HG03108 (cell line): Measurements from ENCODE around the gene ABHD17B.
A peak's percentile ranks its signal among the peaks of the same experiment; 100 is the strongest.
"Not testable (repeated sequence)": the region's sequence is repeated elsewhere in the genome, so short reads cannot be mapped to it uniquely, and the experiment has no call there.

ENCODE experiments used
- ATAC-seq: cut with Tn5 transposase; IDR thresholded peaks from one replicate; pipeline ENCODE4 v1.9.1; 2021; ENCODE audit warnings: moderate library complexity; ENCODE audit not compliant: unreplicated experiment

The ABHD17B gene

DNA sequence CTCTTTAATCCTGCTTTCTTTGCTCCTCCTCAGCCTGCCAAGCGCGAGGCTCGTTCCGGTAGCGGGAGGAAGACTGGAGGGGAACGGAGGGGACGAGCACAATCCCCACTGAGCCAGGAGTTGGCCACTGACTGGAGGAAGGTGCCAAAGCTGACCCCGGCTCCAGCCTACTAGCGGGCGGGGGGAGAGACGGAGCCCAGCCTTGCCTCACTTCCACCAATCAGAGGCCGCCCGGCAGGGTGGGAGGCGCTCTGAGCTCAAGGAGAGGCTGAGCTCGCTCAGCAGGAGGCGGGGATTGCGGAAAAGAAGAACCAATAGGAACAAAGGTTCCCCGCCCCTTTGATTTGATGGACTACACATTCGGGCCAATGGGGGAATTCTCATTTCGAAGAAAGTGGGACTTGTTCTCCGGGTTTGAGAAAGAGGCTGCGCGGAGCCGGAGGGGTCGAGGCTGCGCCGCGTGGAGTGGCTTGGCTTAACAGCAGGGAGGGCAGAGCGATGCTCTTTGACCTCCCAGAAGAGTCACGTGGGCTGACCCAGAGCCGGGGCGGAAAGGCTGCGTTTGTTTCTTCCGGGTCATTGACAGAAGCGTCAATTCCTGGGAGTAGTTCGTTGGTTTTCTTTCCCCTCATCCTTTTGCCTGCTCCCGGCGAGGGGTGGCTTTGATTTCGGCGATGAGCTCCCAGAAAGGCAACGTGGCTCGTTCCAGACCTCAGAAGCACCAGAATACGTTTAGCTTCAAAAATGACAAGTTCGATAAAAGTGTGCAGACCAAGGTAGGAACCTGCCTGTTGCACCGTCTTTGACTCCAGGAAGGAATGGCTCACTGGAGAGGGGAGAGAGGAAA lies at the start of gene ABHD17B, which contains the start of gene C9orf85:
Gene ABHD17B, minus strand, starts transcription at position 133 of the 847 bp plus-strand sequence. CDS start 36,113 bp downstream, outside the sequence.
Gene C9orf85, plus strand, starts transcription at position 579 of the 847 bp plus-strand sequence. Its CDS starts 96 bp downstream, at position 675.
- ATAC-seq = peak; percentile 93

DNA sequence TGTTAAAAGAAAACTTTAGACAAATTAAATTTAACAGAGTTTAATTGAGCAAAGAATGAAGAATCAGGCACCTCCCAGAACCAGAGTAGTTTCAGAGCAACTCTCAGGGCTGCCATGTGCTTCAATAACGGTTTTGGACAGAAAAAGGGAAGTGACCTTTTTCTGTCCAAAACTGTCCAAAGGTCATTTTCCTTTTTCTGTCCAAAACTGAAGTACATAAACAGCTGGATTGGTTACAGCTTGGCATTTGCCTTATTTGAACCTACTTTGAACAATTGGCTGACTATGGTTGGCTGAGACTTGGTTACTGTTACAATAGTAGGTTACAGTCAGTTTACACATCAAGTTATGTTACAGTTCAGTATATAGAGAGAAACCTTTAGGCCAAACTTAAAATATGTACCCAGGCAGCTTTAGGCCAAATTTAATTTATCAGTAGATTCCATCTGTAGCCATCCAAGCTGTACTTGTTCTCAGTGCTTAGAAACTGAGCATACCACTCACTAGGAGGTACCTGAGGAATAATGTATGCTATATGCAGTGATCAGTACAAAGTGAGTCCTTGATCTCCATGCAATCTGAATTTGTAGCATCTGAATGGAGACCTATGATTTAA lies 44.4 kb upstream of the ABHD17B start:
- no peak for ATAC-seq

DNA sequence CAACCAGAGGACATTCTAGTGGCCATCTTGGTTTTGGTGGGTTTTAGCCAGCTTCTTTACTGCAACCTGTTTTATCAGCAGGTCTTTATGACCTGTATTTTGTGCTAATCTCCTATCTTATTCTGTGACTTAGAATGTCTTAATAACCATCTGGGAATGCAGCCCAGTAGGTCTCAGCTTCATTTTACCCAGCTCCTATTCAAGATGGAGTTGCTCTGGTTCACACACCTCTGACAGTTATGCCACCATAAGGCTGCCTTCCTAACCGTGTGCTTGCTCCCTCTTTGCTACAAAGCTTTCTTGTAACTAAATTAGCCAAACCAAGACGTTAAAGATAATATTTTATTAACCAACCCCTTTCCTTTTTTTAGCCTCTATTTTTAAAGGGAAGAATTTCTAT lies 43.7 kb upstream of the ABHD17B start:
- not testable (repeated sequence) for ATAC-seq

DNA sequence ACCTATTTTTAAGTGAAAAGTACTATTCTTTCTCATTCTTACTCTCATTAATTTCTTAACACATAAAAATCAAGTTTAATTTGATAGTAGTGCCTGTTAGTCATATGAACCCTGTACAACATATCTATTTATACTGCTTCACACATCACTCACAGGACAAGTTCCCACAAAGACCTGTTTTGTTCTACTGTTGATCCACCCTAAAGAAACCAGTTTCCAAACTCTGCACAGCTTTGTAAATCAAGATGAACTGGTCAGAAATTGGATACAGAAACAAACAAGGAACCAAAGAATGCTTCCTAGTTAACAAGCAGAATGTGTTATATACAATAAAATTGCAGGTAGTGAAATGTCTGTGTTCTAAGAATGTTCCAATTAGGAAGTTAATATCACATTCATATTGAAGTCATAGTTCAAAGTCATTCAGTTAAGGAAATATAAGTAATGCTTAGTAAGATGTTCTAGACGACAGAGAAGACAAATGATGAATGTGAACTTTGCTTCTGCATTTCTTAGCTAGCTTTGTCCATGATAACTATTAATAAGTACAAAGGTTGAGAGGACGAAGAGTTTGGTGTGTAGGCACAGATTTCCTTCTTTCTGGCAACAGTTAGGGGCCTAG lies 33.9 kb upstream of the ABHD17B start:
- no peak for ATAC-seq

DNA sequence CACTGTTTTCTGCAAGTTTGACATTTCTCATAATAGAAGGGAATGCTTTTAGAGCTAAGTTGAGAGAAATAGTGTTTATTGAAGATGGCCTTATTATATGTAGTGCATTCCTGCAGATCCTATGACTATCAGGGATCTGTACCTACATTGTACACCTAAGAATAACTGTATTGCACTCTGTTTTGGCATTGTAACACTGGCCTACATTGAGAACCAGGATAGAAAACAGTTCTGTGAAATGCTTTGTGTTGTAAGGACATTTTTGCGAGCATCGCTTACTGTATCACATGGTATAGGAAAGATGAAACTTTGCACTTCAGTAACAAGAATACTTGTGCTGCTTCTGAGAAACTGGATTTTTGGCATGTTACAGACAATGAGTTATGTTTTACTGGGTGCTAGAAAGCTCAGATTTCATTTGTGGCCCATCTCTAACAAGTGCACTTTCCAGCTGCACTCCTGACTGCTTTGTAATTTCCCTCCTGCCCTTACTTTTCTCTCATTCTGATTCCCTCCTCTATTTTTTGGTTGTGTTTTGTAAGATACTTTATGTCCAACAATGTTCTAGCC lies 31.1 kb upstream of the ABHD17B start:
- ATAC-seq = no peak

DNA sequence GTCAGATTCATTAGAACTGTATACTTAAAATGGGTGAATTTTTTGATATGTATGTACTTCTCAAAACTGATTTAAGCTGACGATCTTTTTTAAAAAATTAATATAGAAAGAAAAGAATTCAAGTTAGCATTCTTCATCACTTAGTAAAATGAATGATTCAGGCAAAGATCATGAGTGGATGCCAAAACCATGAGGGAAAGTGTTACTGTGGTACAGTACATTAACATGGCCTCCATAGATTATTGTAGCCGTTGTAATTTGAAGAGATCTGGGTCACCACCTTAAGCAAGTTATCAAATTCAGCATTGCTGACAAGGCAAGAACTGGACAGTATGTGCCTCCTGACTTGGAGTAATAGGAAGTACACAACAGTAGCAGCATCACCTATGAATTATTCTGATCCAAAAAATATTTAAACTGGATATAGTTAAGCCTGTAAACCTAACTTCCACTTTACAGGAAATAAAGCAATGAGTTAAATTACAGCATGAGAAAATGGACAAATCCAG lies 30.1 kb upstream of the ABHD17B start:
- ATAC-seq = no peak

DNA sequence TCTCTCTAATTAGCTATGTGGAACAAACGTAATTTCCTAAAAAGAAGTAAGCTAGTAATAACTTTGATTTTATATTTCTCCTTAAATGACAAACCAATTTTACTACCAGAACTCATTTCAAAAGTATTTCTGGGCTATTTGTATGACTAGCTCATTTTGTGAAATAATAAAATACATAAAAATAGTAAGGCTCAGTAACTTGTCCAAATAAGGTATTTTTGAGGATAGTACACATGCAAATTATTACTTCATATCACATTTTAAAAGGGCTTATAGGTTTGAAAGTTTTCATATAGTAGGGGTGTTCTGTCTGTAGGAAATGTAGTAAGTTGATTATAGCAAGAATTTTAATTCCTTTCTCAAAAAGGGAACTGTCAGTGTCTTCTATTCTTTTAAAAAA lies 26.9 kb upstream of the ABHD17B start:
- no peak for ATAC-seq

DNA sequence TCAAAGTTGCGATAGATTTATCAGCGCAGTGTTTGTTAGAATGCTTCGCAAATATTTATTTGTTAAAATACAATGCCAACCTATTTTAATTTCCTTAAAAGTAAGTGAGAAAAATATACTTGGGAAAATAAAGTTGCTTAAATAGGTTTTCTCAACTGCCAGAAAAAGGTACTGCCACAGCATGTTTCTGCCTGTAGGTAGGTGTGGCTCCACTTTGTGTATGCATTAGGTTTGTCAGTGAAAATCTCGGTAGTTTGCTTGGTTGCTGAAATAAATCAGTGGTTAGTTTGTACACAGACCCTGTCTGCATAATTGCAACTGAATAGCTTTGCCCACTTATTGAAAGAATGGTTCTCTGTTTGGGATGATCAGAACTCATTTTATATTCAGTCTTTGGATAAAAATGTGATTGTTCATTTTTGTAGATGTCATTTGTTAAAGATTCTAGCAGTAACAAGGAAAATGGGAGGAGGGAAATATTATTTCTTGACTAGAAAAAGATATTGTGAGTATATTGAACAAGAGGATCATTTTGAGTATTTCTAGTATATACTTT lies 26.2 kb upstream of the ABHD17B start:
- ATAC-seq = no peak

DNA sequence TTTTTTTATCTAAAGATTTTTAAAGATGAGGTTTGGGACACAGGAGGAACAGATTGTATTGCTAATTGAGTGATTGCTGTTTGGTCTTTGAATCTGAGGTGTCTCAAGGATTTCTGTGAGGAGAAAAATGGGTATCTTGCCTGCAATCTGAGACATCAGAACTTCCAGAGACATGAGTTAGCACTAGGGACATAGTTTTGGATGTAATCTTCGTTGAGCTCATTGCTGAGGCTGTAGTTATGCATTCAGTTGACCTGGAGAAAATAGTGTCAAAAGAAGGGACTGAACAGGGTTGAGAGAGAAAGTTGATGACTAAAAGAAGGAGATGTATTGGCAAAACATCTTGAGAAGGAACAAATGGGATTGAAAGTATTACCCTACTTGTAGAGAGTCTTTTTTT lies 25.1 kb upstream of the ABHD17B start:
- no peak for ATAC-seq

DNA sequence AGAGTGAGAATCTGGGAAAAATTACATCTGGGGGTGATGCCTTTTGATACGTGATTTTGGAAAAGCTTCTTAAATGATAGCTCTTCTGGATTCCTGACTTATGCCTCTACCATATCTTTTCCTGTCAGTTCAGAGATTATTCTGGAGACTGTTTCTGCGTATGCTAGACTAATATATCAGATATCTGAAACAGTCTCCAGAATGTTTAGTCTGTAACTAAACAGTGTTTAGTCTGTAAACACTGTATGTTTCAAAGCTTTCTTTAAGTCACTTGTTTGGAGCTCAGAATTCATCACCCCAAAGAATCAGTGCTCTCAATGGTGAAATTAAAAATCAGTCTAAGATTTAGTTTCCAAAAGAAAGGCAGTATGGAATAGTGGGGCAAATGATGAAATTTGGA lies 20.2 kb upstream of the ABHD17B start:
- ATAC-seq = no peak

DNA sequence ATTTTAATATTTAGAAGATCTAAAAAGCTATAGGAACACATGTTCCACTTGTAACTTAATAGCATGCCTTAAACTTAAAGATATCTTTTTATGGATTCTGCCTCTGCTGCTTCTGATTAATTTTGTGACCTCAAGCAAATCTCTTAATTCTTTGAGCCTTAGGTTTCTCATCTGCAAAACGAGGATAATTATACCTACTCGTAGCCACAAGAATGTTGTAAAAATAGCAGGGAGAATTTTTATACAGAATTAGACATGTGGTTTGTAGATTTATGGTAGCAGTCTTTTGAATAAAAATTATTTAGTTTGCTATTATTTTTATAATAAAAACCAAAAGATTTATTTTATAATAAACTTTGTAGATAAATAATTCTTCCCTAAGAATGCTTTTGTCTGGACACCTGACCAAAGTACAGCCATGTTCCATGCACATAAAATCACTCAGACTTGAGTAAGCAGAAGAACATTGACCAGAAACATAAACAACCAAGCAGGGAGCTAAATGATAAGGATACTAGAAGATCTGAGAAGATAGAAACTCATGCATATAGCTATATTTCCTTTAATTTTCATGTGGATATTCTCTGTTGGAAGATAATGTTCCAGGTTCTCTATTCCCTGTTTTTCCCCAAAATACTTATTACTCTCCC lies 18.9 kb upstream of the ABHD17B start:
- no peak for ATAC-seq

DNA sequence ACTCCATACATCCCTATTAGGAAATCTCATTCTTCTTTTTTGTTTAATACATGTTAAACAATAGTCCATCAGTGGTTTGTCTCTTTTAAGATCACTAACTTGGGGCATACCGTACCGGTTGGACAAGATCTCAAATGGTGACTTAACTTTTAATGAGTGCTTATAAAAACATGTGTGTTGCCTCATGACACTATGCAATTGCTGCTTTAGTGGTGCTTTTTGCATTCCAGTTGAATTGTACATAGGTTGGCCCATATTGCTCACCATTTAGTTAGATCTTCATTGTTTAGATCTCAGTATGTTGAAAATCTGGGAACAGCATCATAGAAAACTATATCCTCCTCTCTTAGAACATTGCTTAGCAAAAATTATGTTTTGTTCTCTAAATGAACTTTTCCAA lies 18.2 kb upstream of the ABHD17B start:
- ATAC-seq = no peak

DNA sequence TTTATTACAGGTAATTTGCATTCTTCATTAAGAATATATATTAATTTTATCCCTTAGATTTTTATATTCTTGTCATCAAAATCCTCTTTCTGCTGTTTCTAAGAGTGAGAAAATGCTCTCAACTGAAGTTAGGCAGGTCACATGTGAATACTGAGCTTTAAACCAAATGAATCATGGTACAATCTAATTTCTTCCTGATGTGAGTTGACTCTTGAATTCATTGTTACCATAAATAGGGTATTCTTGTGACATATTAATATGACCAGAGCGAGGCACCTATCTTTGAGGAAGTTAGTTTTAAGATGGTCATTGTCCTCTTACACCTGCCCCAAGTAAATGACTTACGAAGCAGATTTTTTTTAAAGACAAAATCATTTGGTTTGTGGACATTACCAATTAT lies 17.8 kb upstream of the ABHD17B start:
- no peak for ATAC-seq

DNA sequence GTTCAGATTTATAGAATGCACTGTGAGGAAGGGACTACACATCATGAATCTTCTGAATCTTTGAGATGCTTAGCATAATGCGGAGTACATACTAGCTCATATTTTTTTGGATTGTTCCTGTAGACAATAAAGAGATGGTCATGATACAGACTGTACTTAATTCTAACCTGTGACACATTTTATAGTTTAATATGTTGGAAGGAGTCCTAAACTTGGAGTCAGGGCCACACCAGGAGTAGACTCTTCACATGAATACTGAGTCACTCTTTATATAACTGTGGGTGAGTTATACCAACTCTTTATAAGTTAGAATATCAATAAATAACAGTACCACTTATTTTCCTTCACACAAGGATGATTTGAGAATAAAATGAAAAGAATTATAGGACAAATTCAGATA lies 17.4 kb upstream of the ABHD17B start:
- no peak for ATAC-seq

DNA sequence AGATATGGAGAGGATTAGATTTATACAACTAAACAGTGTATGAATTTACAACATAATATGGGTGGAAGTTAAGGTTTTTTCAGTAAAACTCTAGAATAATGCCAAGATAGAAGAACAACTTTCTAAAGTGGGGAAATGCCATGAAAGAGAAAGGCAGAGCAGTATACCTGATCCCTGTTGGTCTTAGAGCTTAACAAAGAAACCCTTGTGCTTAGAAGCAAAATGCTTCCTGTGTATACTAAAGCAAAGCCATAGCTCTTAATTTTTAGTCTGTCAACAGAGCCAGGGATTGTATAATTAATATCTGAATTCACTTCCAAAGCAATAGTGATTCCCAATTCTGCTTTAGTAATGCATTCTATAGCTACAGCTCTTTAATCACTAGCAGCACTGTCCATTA lies 14.8 kb upstream of the ABHD17B start:
- ATAC-seq = no peak

DNA sequence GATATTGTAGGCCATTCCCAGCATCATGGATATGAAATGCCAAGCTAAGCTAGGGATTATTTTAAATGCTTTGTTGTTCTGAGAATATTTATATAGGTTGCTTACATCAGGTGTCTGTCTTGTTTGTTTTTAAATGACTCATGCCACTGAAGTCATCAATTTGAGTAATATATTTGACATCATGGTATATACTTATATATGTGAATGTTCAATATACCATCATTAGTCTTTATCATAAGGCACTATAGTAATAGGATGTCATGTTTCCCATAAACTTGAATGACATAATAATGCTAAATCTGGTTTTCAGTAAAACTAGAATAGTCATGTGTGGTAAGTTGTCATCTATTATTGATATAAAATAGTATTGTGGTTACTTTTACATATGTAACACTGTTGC lies 13.6 kb upstream of the ABHD17B start:
- ATAC-seq = no peak

DNA sequence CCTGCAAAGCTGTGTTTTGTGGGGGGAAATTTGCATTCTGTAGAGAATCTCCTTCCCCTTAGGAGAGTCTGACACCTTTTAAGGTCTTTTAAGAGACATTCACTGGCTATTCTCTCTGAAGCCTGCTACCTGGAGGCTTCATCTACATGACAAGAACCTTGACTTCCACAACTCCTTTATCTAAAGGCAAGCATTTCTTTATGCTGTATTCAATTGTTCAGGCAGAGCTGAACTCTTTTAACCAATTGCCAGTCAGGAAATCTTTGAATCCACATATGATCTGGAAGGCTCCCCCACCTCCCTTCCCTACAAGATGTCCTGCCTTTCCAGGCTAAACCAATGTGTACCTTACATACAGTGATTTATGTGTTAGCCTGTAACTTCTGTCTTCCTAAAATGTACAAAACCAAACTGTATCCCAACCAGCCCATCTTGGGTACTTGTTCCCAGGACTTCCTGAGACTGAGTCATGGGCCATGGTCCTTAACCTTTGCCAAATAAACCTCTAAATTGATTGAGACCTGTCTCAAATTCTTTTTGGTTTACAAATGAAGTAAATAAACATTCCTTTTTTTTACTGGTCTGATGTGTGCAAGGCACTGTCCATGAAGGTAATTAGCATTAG lies 10.3 kb upstream of the ABHD17B start:
- ATAC-seq = no peak

DNA sequence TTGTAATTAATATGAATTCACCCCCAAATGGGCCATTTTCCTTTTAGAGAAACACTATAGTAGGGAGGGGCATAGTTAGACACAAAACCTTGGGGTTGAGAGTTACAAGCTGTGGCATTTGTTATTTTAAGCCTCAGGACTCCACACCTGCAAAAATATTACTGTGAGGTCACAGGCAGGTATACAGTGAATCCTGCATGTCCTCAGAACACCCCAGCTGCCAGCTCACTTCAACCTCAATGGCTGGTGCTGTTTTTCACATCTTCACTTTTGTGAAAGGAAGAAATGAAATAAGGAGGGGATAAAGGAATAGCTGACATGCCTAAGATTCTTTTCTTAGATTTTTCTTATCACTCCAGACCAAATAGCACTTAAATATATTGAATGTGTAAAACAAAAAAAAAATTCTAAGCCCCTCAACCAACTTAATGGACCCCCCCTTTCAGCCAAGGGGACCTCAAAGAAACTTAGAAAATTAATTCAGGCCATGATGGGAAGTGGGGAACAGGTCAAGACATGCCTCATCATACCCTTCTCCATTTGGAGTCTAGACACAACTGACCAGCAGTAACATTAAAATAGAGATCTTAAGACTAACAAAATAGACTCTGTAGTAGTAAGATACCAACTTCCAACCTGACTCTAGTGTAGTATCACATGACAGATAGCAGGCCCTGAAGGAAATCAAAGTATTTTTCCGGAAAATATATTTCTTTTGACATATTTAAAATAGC lies 9.6 kb upstream of the ABHD17B start:
- ATAC-seq = no peak

DNA sequence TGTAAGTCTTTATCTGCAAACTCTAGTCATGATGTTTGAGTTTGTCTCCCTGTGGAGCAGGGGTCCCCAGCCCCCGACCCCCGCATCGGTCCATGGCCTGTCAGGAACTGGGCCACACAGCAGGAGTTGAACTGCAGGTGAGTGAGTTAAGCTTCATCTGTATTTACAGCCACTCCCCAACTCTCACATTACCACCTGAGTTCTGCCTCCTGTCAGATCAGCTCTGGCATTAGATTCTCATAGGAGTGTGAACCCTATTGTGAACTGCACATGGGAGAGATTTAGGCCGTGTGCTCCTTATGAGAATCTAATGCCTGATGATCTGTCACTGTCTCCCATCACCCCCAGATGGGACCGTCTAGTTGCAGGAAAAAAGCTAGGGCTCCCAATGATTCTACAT lies 7.4 kb upstream of the ABHD17B start:
- no peak for ATAC-seq
